ENCODE results near the gene MAMLD1.

Gene MAMLD1

GRCh38 chrX:150542846-150543229 lies 179.7 kb downstream of the MAMLD1 start:
- Histone ChIP-seq H3K4me1 (no peaks in the 10 kb centered on the region), H3K79me2 (no peaks in the 10 kb centered on the region), H2AFZ (no peak overlapping the region), H3K36me3 (ENCODE audit: control insufficient read depth, insufficient read depth, low read length) (no peaks in the 10 kb centered on the region), H3K27me3 (ENCODE audit: control insufficient read depth, insufficient read depth, low read length) (no peaks in the 10 kb centered on the region), H3K9me3 (ENCODE audit: control insufficient read depth, low read length) (no peaks in the 10 kb centered on the region), H3K4me2 (ENCODE audit: low read length) (no peak overlapping the region), H3K4me3 (ENCODE audit: low read depth, low read length) (no peak overlapping the region), H3K9ac (no peak overlapping the region), H3K27ac (no peak overlapping the region)
- TF ChIP-seq CTCF (IDR thresholded peaks at IDR 0.05): no peak

- peaks cover 2% of the 10 kb centered on the region for H3K4me1 ChIP-seq
- no peaks in the 10 kb centered on the region for H3K36me3 ChIP-seq (ENCODE audit: control insufficient read depth, insufficient read depth, low read length)
Observed at GRCh38 chrX:150543230-150544155, 180.4 kb downstream of the MAMLD1 start.

GRCh38 chrX:150544222-150544787 lies 181.2 kb downstream of the MAMLD1 start:
- peaks cover 2% of the 10 kb centered on the region for H3K4me1 ChIP-seq
- no peaks in the 10 kb centered on the region for H3K9me3 ChIP-seq (ENCODE audit: control insufficient read depth, low read length)
- no peaks in the 10 kb centered on the region for H3K79me2 ChIP-seq
- no peaks in the 10 kb centered on the region for H3K27me3 ChIP-seq (ENCODE audit: control insufficient read depth, insufficient read depth, low read length)
- H2AFZ ChIP-seq: no peak overlapping the region
- no peak overlapping the region for H3K9ac ChIP-seq
- no peak for TF ChIP-seq CTCF (IDR thresholded peaks at IDR 0.05)
- no peaks in the 10 kb centered on the region for H3K36me3 ChIP-seq (ENCODE audit: control insufficient read depth, insufficient read depth, low read length)
- no peak overlapping the region for H3K27ac ChIP-seq
- no peak overlapping the region for H3K4me3 ChIP-seq (ENCODE audit: low read depth, low read length)
- no peak overlapping the region for H3K4me2 ChIP-seq (ENCODE audit: low read length)

More at GRCh38 chrX:150543230-150544155, 180.4 kb downstream of the MAMLD1 start:
- Histone ChIP-seq H3K9ac (no peak overlapping the region), H3K4me2 (ENCODE audit: low read length) (no peak overlapping the region), H3K4me3 (ENCODE audit: low read depth, low read length) (no peak overlapping the region), H3K27ac (no peak overlapping the region), H3K79me2 (no peaks in the 10 kb centered on the region), H3K27me3 (ENCODE audit: control insufficient read depth, insufficient read depth, low read length) (no peaks in the 10 kb centered on the region), H2AFZ (no peak overlapping the region), H3K9me3 (ENCODE audit: control insufficient read depth, low read length) (no peaks in the 10 kb centered on the region)
- TF ChIP-seq CTCF (IDR thresholded peaks at IDR 0.05): no peak

- Histone ChIP-seq H2AFZ (peak overlapping the region; percentile 38), H3K4me2 (ENCODE audit: low read length) (no peak overlapping the region), H3K27ac (no peak overlapping the region), H3K79me2 (no peaks in the 10 kb centered on the region), H3K4me3 (ENCODE audit: low read depth, low read length) (no peak overlapping the region), H3K4me1 (peaks cover 2% of the 10 kb centered on the region), H3K27me3 (ENCODE audit: control insufficient read depth, insufficient read depth, low read length) (no peaks in the 10 kb centered on the region), H3K9me3 (ENCODE audit: control insufficient read depth, low read length) (no peaks in the 10 kb centered on the region), H3K9ac (no peak overlapping the region), H3K36me3 (ENCODE audit: control insufficient read depth, insufficient read depth, low read length) (no peaks in the 10 kb centered on the region)
- TF ChIP-seq CTCF (IDR thresholded peaks at IDR 0.05): no peak
Observed at GRCh38 chrX:150544835-150545770, 182.0 kb downstream of the MAMLD1 start.
